GM18507 (cell line): ENCODE measurements around the gene KBTBD13.
"Not testable (repeated sequence)": the region's sequence is repeated elsewhere in the genome, so short reads cannot be mapped to it uniquely, and the experiment has no call there.

Experiments
- DNase-seq: peaks from one replicate; pipeline ENCODE4 v3.0.0; 2011; ENCODE audit warnings: low read depth; ENCODE audit not compliant: insufficient read length; ENCODE audit errors: extremely low spot score
- FAIRE-seq: peaks from 2 replicates; lab custom pipeline; 2011; peaks lifted over from hg19 to GRCh38; lab: Jason Lieb, UNC

KBTBD13 gene

DNA sequence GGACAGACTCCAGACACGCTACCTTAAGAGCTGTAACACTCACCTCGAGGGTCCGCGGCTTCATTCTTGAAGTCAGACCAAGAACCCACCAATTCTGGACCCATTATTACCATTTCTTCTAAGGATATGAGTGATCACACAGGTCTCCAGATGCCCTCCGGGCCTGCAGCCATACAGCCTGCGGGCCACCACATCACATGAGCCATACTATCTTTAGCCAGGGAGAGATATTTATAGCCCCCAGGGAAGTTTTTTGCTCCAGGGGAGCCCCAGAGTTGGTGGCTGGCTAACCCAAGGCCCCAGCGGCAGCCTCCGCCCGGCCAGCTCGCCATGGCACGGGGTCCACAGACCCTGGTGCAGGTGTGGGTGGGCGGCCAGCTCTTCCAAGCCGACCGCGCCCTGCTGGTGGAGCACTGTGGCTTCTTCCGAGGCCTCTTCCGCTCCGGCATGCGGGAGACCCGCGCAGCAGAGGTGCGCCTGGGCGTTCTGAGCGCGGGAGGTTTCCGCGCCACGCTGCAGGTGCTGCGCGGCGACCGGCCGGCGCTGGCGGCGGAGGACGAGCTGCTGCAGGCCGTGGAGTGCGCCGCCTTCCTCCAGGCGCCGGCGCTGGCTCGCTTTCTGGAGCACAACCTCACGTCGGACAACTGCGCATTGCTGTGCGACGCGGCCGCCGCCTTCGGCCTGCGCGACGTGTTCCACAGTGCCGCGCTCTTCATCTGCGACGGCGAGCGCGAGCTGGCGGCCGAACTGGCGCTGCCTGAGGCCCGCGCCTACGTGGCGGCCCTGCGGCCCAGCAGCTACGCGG is at the start of gene KBTBD13:
KBTBD13 (plus strand) TSS at position 261 of the 805 bp plus-strand sequence; CDS start at position 331, 70 bp downstream.
- FAIRE-seq (no peak), DNase-seq (no peak)

DNA sequence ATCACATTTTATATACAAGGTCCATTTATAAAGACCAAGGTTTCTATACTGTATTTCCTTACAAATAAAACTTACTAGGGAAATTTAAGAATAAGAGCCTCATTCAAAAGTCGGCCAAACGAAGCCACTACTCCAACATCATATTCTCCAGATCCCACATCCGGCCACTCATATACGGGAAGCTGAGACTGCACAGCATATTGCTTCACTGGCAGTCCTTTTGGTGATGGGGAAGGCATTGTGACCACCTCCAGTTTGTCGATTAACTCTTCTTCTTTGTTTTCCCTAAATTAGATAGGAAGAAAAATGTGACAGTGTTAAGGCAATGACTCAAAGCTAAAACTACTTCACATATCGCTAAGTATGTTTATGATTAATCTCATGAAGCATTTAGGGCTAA is 49.8 kb upstream of the KBTBD13 start:
- DNase-seq (no peak), FAIRE-seq (no peak)

DNA sequence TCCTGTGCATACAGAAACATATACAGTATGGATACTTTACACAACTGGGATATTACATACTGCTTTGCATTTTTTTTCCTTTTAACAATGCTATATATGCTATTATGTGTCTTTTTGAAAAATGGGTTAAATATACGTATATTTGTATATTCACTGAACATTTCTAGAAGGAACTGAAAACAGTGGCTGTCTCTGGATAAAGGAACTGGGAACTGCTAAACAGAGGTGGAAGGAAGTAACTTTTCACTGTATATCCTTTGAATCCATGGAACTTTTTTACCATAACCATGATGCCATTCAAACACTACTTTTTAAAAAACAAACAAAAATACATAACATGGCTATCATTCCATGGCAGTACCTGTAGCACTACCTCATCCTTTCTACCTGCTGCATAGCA is 49.0 kb upstream of the KBTBD13 start:
- no peak for DNase-seq
- no peak for FAIRE-seq

DNA sequence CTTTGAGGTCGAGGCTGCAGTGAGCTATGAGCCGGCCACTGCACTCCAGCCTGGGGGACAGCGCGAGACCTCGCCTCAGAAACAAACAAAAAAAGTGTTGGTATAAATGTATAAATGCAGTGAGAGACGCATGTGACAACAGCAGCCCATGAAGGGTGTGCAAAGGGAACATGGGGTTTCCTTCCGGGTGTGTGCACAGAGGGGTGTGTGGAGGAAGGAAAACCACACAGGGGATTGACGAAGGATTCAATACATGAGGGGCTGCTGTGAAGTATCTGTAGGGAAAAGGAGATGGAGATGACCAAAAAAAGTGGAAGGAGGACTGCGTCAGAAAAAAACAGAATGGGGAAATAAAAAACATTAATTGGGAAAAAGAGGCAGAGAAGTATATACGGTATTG is 48.2 kb upstream of the KBTBD13 start:
- DNase-seq (no peak), FAIRE-seq (no peak)

DNA sequence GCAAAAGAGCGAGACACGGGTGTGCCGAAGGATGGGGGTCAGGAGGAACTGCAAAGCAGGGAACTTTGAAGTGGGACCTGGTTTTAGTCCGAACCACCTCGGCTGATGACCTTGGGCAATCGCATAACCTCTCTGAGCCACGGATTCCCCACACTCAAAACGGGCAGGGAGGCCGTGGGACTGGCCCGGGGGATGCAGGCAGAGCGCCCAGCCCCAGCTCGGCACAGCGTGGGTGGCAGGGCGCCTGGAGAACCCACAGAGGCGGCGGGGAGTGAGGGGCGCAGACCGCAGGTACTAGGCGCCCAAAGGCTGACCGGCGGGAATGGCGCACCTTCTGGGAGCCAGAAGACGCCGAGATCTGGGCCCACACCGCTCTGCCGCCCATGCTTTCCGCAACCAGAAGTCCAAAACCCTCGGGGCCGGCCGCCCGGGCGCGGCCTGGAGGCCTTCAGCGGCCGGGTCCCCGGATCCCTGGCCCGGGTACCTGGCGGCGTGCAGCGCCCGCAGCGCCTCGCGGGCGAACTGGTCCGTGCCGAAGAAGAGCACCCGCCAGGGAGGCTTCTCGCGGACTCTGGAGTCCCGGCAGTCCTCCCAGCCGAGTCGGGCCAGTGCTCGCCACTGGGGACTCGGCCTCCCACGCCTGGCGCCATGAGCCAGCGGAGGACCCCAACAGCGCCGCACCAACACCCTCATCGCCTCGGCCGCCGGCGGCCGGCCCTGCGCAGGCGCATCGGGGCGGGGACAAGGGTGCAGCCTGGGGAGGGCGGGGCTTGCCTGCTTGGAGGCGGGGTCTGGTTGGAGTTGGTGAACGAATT is 47.4 kb upstream of the KBTBD13 start, which contains the start of gene MTFMT:
MTFMT (minus strand) TSS at position 719 of the 815 bp plus-strand sequence; CDS start at position 693, 26 bp downstream.
- FAIRE-seq (peak; percentile 82), DNase-seq (peak; percentile 99)

DNA sequence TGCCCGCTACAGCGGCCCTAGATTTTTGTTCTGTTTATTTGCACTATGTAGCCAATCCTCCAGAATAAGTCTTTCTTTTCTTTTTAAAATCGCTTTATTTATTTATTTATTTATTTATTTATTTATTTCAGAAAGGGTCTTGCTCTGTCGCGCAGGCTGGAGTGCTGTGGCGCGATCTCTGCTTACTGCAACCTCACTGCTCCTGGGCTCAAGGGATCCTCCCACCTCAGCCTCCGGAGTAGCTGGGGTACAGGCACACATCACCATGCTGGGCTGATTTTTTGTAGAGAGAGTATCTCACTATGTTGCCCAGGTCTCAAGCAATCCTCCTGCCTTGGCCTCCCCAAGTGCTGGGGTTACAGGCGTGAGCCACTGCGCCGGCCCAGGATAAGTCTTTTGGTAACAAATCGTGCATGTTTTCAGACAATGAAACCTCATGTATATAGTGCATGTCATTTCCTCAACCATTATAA is 46.8 kb upstream of the KBTBD13 start:
- FAIRE-seq (no peak), DNase-seq (no peak)

DNA sequence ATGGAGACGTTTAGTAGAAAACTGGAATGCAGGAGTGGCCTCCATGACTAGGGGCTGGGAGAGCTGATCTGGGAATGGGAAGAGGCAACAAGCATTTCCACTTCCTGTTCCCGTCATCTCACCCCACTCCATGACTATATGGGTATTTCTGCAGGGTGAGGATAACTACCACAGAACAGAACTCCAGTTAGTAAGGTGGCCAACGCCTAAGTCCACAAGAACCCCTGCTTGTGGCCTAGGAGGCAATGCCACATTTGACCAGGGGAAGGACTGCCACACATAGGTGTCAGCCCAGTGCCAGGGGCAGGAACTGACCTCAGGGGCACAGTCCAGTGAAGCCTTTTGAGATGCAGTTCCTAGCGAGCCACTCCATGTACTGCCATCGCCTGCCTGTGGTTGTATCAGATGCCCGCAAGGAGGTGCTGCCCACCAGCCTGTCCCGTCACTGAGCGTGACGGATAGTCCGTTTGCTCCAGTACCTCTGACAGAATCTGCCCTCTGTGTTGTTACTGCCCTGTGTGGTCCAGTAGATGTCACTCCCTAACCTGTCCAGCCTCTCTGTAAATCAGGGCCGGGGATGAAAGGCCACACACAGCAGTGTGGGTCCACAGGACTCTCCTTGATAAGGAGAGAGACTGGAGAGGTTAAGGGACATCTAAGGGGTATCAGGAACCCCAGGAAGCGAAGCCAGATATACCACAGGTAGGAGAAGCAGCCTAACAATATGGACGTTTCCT is 43.6 kb upstream of the KBTBD13 start:
- peak; percentile 59 for FAIRE-seq
- no peak for DNase-seq

DNA sequence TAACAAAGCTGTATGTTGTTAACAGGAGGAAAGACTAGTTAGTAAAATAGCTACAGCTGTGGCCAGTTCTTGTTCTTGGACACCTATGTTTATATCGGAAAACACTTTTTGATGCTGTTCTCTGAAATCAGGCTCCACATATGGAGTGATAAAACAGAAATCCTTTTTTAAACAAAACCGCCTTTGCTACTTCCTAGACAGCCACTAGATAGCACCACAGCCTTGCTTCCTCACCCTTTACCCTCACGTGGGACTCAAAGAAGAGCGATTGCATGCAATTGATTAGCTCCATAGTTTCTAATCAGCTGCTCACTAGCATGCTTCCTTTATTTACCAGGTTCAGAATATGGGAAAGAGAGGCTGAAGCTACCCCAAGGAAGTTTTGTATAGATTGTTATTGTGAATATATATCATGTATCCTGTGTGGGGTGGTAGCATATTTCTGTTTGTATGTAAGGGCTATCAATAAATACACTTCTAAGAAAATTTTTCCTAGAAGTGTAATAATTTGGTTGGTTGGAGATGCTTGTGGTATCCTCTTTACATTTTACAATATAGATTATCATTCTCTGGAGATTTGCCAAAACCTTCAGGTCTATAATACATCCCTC is 42.8 kb upstream of the KBTBD13 start:
- FAIRE-seq (peak; percentile 18), DNase-seq (no peak)

DNA sequence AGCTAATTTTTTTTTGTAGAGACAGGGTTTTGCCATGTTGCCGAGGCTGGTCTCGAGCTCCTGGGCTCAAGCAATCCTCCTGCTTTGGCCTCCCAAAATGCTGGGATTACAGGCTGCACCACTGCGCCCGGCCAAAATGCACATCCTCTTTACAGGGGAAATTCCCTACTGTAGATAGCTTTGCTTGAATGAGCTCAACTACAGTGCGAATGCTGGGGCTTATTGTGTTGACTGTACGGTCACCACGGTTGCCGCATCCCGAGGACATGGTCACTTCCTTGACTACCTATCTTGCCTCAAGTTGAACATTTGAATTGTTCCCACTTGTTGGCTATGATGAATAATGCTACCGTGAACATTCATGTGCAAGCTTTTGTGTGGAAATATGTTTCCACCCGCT is 41.8 kb upstream of the KBTBD13 start:
- no peak for FAIRE-seq
- no peak for DNase-seq

DNA sequence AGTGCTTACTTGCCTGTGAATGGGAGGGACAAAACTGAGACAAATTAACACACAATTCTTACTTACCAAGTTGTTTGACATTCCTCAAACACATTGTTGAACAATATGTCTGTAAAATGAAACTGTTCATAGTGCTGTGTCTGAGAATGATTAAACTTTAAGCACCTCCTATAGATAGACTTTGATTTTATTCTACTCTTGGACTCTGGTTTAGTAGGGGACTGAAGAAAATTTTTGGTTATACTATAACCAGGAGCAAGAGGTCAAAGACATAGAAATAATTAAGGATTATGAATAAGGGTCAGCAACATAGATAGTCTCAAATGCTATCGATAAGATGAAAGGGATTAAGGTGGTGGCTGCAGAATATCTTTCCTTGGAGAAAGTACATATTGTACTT is 39.2 kb upstream of the KBTBD13 start:
- FAIRE-seq (no peak), DNase-seq (no peak)

DNA sequence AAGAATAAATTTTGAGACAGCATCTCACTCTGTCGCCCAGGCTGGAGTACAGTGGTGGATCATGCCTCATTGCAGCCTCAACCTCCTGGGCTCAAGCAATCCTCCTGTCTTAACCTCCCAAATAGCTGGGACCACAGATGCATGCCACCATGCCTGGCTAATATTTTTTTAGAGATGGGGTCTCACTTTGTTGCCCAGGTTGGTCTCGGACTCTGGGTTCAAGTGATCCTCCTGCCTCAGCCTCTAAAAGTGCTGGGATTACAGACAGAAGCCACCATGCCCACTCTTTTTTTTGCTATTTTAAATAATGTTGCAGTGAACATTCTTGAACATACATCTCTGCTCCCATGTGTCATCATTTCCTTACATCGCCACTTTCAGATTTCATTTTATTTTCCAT is 38.1 kb upstream of the KBTBD13 start:
- FAIRE-seq = no peak
- DNase-seq = no peak

DNA sequence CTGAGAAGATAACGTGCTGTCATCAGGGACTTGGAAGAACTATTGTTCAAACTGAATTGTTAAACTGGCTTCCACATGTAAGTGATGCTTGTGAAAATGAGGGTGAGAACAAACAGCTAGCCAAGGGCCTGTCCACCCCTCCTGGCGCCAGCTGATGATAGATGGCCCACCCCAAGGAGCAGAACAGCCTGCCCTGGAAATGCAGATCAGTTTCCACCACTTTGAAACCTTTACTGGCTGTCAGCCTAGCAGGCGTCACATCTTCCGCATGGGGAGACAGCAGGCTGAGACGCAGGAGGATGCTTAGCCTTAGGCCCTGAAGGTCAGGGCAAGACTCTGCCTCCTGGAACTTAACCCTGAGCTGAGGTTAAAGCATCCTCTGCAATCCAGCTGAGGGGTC is 37.7 kb upstream of the KBTBD13 start:
- DNase-seq (no peak), FAIRE-seq (no peak)

DNA sequence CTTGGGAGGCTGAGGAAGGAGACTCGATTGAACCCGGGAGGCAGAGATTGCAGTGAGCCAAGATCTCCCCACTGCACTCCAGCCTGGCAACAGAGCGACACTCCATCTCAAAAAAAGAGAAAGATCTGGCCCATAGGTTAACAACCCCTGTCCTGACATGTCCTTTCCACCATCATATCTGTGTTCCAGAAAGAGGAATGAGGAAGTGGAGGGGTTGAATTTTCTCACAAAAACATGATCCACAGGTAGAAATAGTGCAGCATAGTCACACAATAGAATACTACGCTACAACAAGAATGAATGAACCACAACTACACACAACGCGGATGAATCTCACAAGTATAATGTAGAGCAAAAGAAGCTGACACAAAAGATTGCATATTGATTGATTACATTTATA is 36.1 kb upstream of the KBTBD13 start:
- DNase-seq (no peak), FAIRE-seq (no peak)

DNA sequence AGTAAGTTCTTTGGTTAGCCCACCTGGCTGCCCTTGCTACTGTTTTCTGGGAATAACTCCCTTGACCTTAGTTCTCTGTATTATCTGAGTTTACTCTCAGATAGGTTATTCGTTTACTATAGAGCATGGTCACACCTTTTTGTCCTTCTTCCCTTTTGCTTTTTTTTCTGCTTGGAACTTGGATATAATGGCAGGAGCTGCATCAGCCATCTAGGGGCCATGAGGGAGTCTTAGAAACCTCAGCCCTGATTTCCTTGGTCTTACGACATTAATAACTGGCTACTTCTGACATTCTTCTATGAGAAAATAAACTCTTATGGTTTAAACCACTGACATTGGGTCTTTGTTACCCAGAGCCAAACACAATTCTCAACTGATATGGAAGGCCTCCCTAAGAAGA is 34.8 kb upstream of the KBTBD13 start:
- no peak for DNase-seq
- no peak for FAIRE-seq

DNA sequence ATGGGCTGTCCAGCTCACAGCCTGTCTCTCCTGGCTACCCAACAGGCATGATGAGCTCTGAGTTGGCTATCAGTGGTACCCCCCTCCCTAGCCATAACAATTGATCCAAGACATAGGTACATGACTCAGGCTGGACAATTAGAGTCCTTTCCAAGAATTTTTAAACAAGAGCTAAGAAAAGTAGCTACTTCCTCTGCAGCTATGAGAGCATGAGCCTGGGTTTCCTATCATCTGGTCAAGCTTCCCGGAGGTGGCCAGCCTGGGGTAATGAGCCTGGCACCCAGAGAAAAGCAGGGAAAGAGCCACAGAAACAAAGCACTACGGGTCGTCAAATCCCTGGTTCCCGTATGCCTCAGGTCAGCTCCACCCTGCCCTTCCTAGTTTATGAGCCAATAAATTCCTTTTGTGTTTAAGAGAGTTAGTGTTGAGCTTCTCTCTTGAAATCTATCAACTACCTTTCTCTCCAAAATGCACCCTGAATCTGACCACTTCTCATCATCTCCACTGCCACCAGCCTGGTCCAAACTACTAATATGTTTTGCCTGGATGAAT is 33.7 kb upstream of the KBTBD13 start:
- DNase-seq (no peak), FAIRE-seq (no peak)

DNA sequence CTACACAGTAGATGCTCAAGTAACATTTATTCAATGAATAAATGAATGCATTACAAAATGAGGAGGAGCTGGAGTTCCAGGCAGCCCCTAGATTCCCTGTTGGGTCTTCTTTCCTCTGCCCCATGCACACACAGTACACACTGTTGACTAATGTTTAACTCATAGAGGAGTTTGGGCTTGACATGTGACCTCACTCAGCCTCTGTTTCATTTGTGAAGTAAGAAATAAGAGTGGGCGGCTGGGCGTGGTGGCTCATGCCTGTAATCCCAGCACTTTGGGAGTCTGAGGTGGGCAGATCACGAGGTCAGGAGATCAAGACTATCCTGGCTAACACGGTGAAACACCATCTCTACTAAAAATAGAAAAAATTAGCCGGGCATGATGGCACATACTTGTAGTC is 32.3 kb upstream of the KBTBD13 start:
- not testable (repeated sequence) for DNase-seq
- peak; percentile 80 for FAIRE-seq

DNA sequence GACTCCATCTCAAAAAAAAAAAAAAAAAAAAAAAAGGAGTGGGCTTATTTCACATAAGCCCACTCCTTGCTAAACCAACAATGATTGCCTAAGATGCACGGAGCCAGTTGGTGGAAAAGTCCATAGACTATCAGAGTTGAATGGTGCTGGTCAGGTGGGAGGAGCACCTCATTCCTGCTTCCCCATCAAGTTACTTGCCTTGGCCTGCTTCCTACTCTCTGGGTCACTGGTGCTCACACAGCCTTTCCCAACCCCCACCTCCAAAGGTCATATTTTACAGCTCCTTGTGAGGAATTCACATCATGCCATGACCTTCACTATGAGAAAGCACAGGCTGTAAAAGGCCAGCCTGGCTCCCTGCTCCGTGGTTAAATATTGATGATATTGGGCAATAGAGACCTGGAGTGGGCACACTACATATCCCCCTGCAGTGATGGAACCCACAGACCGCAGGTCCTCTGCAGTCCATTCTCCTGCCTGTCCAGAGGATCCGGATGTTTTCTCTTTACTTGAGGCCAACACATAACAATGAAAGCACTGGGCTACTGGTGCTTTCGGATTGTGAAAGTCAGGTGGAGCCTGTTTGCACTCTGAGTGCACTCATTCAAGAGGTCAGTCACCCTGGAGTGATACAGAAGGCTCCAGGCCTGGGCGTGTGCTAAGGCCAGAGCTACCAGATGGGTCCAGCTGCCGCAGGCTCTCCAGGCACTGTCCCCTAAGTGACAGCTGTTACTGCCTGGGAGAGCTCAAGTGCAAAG is 31.6 kb upstream of the KBTBD13 start, which contains the start of gene SLC51B:
SLC51B (plus strand) TSS at position 664 of the 758 bp plus-strand sequence. CDS start 4,618 bp downstream, outside the sequence.
- no peak for FAIRE-seq
- no peak for DNase-seq

DNA sequence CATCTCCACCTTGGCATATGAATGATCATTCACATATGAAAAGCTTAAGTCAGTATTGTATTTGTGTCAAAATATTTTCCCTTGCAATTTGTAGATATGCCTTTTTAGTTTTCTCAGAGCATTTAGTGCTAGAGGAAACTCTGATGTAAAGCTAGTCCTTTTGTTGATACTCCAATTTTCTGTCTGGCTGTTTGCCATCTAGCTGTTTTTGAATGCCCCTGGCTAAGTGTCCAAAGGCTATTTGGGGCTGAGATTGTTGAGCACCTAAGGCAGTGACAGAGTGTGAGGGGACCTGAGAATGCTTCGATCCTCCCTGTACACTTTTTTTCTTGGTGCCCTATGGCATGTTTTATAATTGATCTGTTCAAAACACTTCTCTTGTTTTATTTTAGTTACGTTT is 28.3 kb upstream of the KBTBD13 start:
- no peak for DNase-seq
- FAIRE-seq = no peak
